ENCODE measurements around the gene KLC1. TPM values are rescaled to one million over a fixed set of nuclear protein-coding genes. Genes with fewer than 3 reads are reported as not detected.
"Not testable (repeated sequence)": the region's sequence is repeated elsewhere in the genome, so short reads cannot be mapped to it uniquely, and the experiment has no call there.

The KLC1 gene
- total RNA-seq, 1 experiment from 2014 or later, result 163 TPM

DNA sequence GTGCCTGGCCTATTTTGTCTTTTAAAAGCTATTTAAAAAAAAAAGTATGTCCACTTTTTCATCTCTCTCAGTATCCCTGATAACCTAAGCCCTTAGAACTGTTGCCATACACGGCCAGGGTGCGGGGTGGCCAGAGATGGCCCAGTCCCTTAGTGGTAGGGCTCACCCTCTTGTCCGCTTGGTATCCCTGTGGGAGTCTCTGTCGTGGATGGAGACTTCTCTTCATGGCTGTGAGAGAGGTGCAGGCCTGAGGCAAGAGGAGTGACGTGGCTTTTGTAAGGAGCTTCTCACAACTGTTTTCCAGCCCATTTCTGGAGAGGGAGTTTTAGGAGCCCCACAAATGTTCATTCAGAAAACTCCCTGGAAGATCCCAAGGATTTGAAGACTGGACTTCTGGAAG, 59.4 kb downstream of the KLC1 start:
- POLR2A ChIA-PET (ENCODE audit: low non-redundant PET), result no interaction called here
- Histone ChIP-seq H3K9me3 (ENCODE audit: low read depth, low read length, poor library complexity, severe bottlenecking) (no peaks in the 10 kb centered on the region), H3K4me3 (ENCODE audit: low read depth, low read length, poor library complexity, severe bottlenecking) (no peak overlapping the region), H3K36me3 (ENCODE audit: insufficient read depth, low read length, poor library complexity, severe bottlenecking) (peaks cover 48% of the 10 kb centered on the region), H3K27ac (ENCODE audit: low read depth, low read length, poor library complexity, severe bottlenecking) (no peak overlapping the region), H3K27me3 (replicated peaks; ENCODE audit: insufficient read depth, low read depth, low read length, poor library complexity) (no peaks in the 10 kb centered on the region), H3K4me1 (ENCODE audit: insufficient read depth, low read length, poor library complexity, severe bottlenecking) (no peaks in the 10 kb centered on the region)
- DNase-seq (ENCODE audit: low spot score), result no peak
- intact Hi-C loops (cut with micrococcal nuclease; ENCODE audit: unreplicated experiment), result no loop called here
- BruUV-seq (replicated peaks), result no TSS peak
- TF ChIP-seq EZH2 (IDR thresholded peaks at IDR 0.05; ENCODE audit: borderline replicate concordance, low read depth, low read length, poor library complexity, severe bottlenecking), result no peak
- TF ChIP-seq, protein P1, sequence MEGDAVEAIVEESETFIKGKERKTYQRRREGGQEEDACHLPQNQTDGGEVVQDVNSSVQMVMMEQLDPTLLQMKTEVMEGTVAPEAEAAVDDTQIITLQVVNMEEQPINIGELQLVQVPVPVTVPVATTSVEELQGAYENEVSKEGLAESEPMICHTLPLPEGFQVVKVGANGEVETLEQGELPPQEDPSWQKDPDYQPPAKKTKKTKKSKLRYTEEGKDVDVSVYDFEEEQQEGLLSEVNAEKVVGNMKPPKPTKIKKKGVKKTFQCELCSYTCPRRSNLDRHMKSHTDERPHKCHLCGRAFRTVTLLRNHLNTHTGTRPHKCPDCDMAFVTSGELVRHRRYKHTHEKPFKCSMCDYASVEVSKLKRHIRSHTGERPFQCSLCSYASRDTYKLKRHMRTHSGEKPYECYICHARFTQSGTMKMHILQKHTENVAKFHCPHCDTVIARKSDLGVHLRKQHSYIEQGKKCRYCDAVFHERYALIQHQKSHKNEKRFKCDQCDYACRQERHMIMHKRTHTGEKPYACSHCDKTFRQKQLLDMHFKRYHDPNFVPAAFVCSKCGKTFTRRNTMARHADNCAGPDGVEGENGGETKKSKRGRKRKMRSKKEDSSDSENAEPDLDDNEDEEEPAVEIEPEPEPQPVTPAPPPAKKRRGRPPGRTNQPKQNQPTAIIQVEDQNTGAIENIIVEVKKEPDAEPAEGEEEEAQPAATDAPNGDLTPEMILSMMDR (conservative IDR thresholded peaks at IDR 0.05; ENCODE audit: low read depth, low read length), result no peak
- CTCF ChIA-PET, result no interaction called here

- intact Hi-C loops (cut with micrococcal nuclease; ENCODE audit: unreplicated experiment), result no loop called here
- ChIA-PET POLR2A (ENCODE audit: low non-redundant PET) (no interaction called here), CTCF (no interaction called here)
- no TSS peak for BruUV-seq (replicated peaks)
- no peaks in the 10 kb centered on the region for H3K9me3 ChIP-seq (ENCODE audit: low read depth, low read length, poor library complexity, severe bottlenecking)
- no peak for TF ChIP-seq EZH2 (IDR thresholded peaks at IDR 0.05; ENCODE audit: borderline replicate concordance, low read depth, low read length, poor library complexity, severe bottlenecking)
- TF ChIP-seq, protein P1 (conservative IDR thresholded peaks at IDR 0.05; ENCODE audit: low read depth, low read length), result no peak
- H3K27me3 ChIP-seq (replicated peaks; ENCODE audit: insufficient read depth, low read depth, low read length, poor library complexity), result no peaks in the 10 kb centered on the region
- peaks cover 51% of the 10 kb centered on the region for H3K36me3 ChIP-seq (ENCODE audit: insufficient read depth, low read length, poor library complexity, severe bottlenecking)
- DNase-seq (ENCODE audit: low spot score), result no peak
- H3K4me1 ChIP-seq (ENCODE audit: insufficient read depth, low read length, poor library complexity, severe bottlenecking), result no peaks in the 10 kb centered on the region
- H3K27ac ChIP-seq (ENCODE audit: low read depth, low read length, poor library complexity, severe bottlenecking), result peak overlapping the region; percentile 34
- H3K4me3 ChIP-seq (ENCODE audit: low read depth, low read length, poor library complexity, severe bottlenecking), result no peak overlapping the region
Observed at GRCh38 chr14:103688906-103689902, 60.2 kb downstream of the KLC1 start.

- Histone ChIP-seq H3K4me1 (ENCODE audit: insufficient read depth, low read length, poor library complexity, severe bottlenecking) (peaks cover under 1% of the 10 kb centered on the region), H3K27me3 (replicated peaks; ENCODE audit: insufficient read depth, low read depth, low read length, poor library complexity) (no peaks in the 10 kb centered on the region), H3K36me3 (ENCODE audit: insufficient read depth, low read length, poor library complexity, severe bottlenecking) (peaks cover 50% of the 10 kb centered on the region), H3K9me3 (ENCODE audit: low read depth, low read length, poor library complexity, severe bottlenecking) (no peaks in the 10 kb centered on the region), H3K27ac (ENCODE audit: low read depth, low read length, poor library complexity, severe bottlenecking) (no peak overlapping the region), H3K4me3 (ENCODE audit: low read depth, low read length, poor library complexity, severe bottlenecking) (no peak overlapping the region)
- no TSS peak for BruUV-seq (replicated peaks)
- ChIA-PET CTCF (no interaction called here), POLR2A (ENCODE audit: low non-redundant PET) (interaction anchor here (0.7 to 0.8 kb wide), 2 partner anchors 11 to 41 kb away, joined by 7 to 10 read pairs; no protein-coding TSS in a partner anchor)
- no peak for DNase-seq (ENCODE audit: low spot score)
- no peak for TF ChIP-seq EZH2 (IDR thresholded peaks at IDR 0.05; ENCODE audit: borderline replicate concordance, low read depth, low read length, poor library complexity, severe bottlenecking)
- TF ChIP-seq, protein P1 (conservative IDR thresholded peaks at IDR 0.05; ENCODE audit: low read depth, low read length), result no peak
- intact Hi-C loops (cut with micrococcal nuclease; ENCODE audit: unreplicated experiment), result no loop called here
Observed at GRCh38 chr14:103690332-103690731, 61.3 kb downstream of the KLC1 start.

GRCh38 chr14:103691655-103692054, 62.6 kb downstream of the KLC1 start:
- H3K27me3 ChIP-seq (replicated peaks; ENCODE audit: insufficient read depth, low read depth, low read length, poor library complexity); BruUV-seq (replicated peaks); DNase-seq (ENCODE audit: low spot score); POLR2A ChIA-PET (ENCODE audit: low non-redundant PET); H3K9me3 ChIP-seq (ENCODE audit: low read depth, low read length, poor library complexity, severe bottlenecking); CTCF ChIA-PET; intact Hi-C loops (cut with micrococcal nuclease; ENCODE audit: unreplicated experiment); H3K27ac ChIP-seq (ENCODE audit: low read depth, low read length, poor library complexity, severe bottlenecking); H3K4me3 ChIP-seq (ENCODE audit: low read depth, low read length, poor library complexity, severe bottlenecking): not testable (repeated sequence)
- peaks cover 40% of the 10 kb centered on the region for H3K36me3 ChIP-seq (ENCODE audit: insufficient read depth, low read length, poor library complexity, severe bottlenecking)
- H3K4me1 ChIP-seq (ENCODE audit: insufficient read depth, low read length, poor library complexity, severe bottlenecking), result peaks cover 14% of the 10 kb centered on the region
